ENCODE measurements around the gene AIPL1.

DNA sequence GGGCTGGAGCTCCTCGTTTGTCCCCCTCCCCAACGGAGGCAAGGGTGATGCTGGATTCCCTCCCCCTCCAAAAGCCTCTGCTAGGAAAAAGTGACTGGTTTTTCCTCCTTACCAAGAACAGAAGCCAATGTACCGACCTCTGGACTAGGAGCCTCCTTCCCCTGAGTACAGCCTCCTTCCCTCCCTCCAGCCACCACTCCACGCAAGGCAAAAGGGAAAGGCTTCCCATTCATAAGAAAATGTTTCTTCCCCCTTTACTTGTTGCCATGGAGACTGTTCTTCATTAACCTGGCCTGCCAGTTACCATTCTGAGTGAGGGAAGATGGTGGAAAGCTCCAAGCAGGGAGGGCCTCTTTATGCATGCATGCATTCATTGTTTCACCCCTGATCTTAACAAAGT, 5.0 kb upstream of the AIPL1 start:
- TF ChIP-seq ARNTL (CRISPR knock-in tag; IDR thresholded peaks at IDR 0.05; ENCODE audit: borderline replicate concordance, low read depth) = no peak
- TF ChIP-seq CREB5 (CRISPR knock-in tag; IDR thresholded peaks at IDR 0.05; ENCODE audit: low read depth) = no peak
- no peak for TF ChIP-seq TCF4 (CRISPR knock-in tag; IDR thresholded peaks at IDR 0.05; ENCODE audit: borderline replicate concordance)
- TF ChIP-seq BACH2 (CRISPR knock-in tag; IDR thresholded peaks at IDR 0.05; ENCODE audit: borderline replicate concordance) = no peak
- TF ChIP-seq ISL1 (CRISPR knock-in tag; IDR thresholded peaks at IDR 0.05) = no peak
- no peak for TF ChIP-seq CSDC2 (CRISPR knock-in tag; IDR thresholded peaks at IDR 0.05)
- no peak for TF ChIP-seq ZNF70 (CRISPR knock-in tag; IDR thresholded peaks at IDR 0.05)
- TF ChIP-seq PATZ1 (CRISPR knock-in tag; IDR thresholded peaks at IDR 0.05; ENCODE audit: borderline replicate concordance) = no peak
- TF ChIP-seq ZFP3 (CRISPR knock-in tag; IDR thresholded peaks at IDR 0.05) = no peak
- TF ChIP-seq SNAI2 (CRISPR knock-in tag; IDR thresholded peaks at IDR 0.05) = no peak
- no peak for TF ChIP-seq ZNF8 (CRISPR knock-in tag; IDR thresholded peaks at IDR 0.05)
- no peak for TF ChIP-seq GLIS3 (CRISPR knock-in tag; IDR thresholded peaks at IDR 0.05)
